OCI-M1 (cell line): ENCODE measurements around the gene RAB11B.
A peak's percentile ranks its signal among the peaks of the same experiment; 100 is the strongest.
"Not testable (repeated sequence)": the region's sequence is repeated elsewhere in the genome, so short reads cannot be mapped to it uniquely, and the experiment has no call there.

Source experiments
- DNase-seq: peaks from one replicate; lab custom pipeline; 2025; lab: John Stamatoyannopoulos, UW

RAB11B gene

GRCh38 chr19:8393871-8394250, 3.7 kb downstream of the RAB11B start:
- no peak for DNase-seq

- no peak for DNase-seq
Measured at GRCh38 chr19:8395621-8396082, 5.5 kb downstream of the RAB11B start.

- no peak for DNase-seq
Measured at GRCh38 chr19:8396185-8396562, 6.0 kb downstream of the RAB11B start.

- peak; percentile 77 for DNase-seq
Measured at GRCh38 chr19:8396563-8397203, 6.5 kb downstream of the RAB11B start.

GRCh38 chr19:8397271-8397670, 7.1 kb downstream of the RAB11B start:
- no peak for DNase-seq

GRCh38 chr19:8397746-8398310, 7.7 kb downstream of the RAB11B start:
- no peak for DNase-seq

- no peak for DNase-seq
Measured at GRCh38 chr19:8398311-8398771, 8.2 kb downstream of the RAB11B start.

- DNase-seq: no peak
Measured at GRCh38 chr19:8399681-8400188, 9.6 kb downstream of the RAB11B start.

- DNase-seq: no peak
Measured at GRCh38 chr19:8401981-8402411, 11.8 kb downstream of the RAB11B start.

- DNase-seq: no peak
Measured at GRCh38 chr19:8403098-8403819, 13.1 kb downstream of the RAB11B start.

- no peak for DNase-seq
Measured at GRCh38 chr19:8403820-8404109, 13.6 kb downstream of the RAB11B start.

- no peak for DNase-seq
Measured at GRCh38 chr19:8404391-8405151, 14.4 kb downstream of the RAB11B start.

GRCh38 chr19:8410718-8411117, 20.6 kb downstream of the RAB11B start:
- not testable (repeated sequence) for DNase-seq

- peak; percentile 99 for DNase-seq
Measured at GRCh38 chr19:8412783-8413628, 22.8 kb downstream of the RAB11B start, which contains the start of gene MARCHF2. Gene MARCHF2 (plus strand): TSS chr19:8413305. CDS start chr19:8421841, 8,536 bp downstream.

GRCh38 chr19:8413629-8413995, 23.5 kb downstream of the RAB11B start:
- peak; percentile 61 for DNase-seq

GRCh38 chr19:8416796-8417195, 26.6 kb downstream of the RAB11B start:
- DNase-seq: peak; percentile 42

- no peak for DNase-seq
Measured at GRCh38 chr19:8421484-8422461, 31.6 kb downstream of the RAB11B start.

GRCh38 chr19:8423817-8424223, 33.7 kb downstream of the RAB11B start:
- DNase-seq: peak; percentile 95

GRCh38 chr19:8425331-8425730, 35.2 kb downstream of the RAB11B start:
- not testable (repeated sequence) for DNase-seq

- DNase-seq: no peak
Measured at GRCh38 chr19:8426283-8426682, 36.1 kb downstream of the RAB11B start.
